Measurements from ENCODE around the gene SLC22A7.

DNA sequence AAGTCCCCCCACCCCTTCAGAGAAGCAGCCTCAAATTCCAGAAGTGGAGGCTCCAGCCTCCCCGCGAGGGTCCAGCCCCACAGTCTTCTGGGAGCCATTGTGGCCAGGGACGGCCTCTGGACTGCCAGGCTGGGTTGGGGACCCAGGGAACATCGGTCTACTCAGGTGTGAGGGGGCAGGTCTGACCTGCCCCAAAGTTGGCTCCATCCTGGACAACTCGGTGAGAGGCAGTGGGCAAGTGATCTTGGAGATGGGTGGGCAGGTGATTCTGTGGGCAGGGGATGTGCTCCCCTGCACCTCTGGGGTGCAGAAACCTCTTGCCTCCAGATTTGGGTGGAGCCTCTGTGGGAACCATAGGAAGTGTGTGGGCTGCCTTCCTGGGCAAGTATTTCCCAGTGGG, 12.2 kb upstream of the SLC22A7 start:
- TF ChIP-seq SP1 (IDR thresholded peaks at IDR 0.05) (no peak), FOXK2 (IDR thresholded peaks at IDR 0.05) (no peak), HDGF (IDR thresholded peaks at IDR 0.05; ENCODE audit: borderline replicate concordance) (no peak), ARNT (IDR thresholded peaks at IDR 0.05) (no peak), ZNF384 (IDR thresholded peaks at IDR 0.05) (no peak)
